PC-9 (cell line): ENCODE results near the gene BNC1. TPM values are rescaled to one million over a fixed set of nuclear protein-coding genes. Genes with fewer than 3 reads are reported as not detected.

Source experiments
- BruUV-seq: library from RNA; stranded (reverse); fragments of 400-500 nt; replicated peaks from 2 replicates; lab custom pipeline; 2021; lab: Mats Ljungman, UMichigan
- CTCF ChIA-PET: fragments of 300-600 bp; sonication (Branson Sonifier 250); formaldehyde crosslinking; loops from one replicate; lab custom pipeline; 2022; ENCODE audit warnings: antibody characterized with exemption; lab: Charles Lee
- POLR2A ChIA-PET: fragments of 300-600 bp; sonication (Branson Sonifier 250); formaldehyde crosslinking; loops from one replicate; lab custom pipeline; 2022; ENCODE audit warnings: antibody characterized with exemption; ENCODE audit not compliant: unreplicated experiment; lab: Charles Lee
- DNase-seq, 2 experiments: peaks; one replicate each; pipeline versions ENCODE4 v3.0.0 to v3.0.0-alpha.2; 2015 to 2022; ENCODE audit warnings: mixed read lengths in 1 of 2
- H2AFZ ChIP-seq: fragments of 200-600 bp; sonication (generic); 2 replicates; pipeline ENCODE4 v1.8.1; 2017; ENCODE audit warnings: antibody characterized with exemption
- H3F3A ChIP-seq: fragments of 200-600 bp; sonication (generic); 2 replicates; pipeline ENCODE4 v1.8.1; 2017; ENCODE audit warnings: antibody characterized with exemption, mild to moderate bottlenecking, low read depth; ENCODE audit not compliant: insufficient read depth
- H3K27ac ChIP-seq: fragments of 200-600 bp; sonication (generic); 2 replicates; pipeline ENCODE4 v1.6.1; 2016; ENCODE audit warnings: mixed run types
- H3K27me3 ChIP-seq: fragments of 200-600 bp; sonication (generic); 2 replicates; pipeline ENCODE4 v1.6.1; 2016; ENCODE audit warnings: low read depth, mixed run types; ENCODE audit not compliant: insufficient read depth
- H3K36me3 ChIP-seq: fragments of 200-600 bp; sonication (generic); 2 replicates; pipeline ENCODE4 v1.6.1; 2016; ENCODE audit warnings: low read depth, mixed run types
- H3K4me1 ChIP-seq: fragments of 200-600 bp; sonication (generic); replicated peaks from 2 replicates; pipeline ENCODE4 v1.6.1; 2016; ENCODE audit warnings: mixed run types; ENCODE audit not compliant: insufficient read depth
- H3K4me2 ChIP-seq: fragments of 200-600 bp; sonication (generic); 2 replicates; pipeline ENCODE4 v1.6.1; 2017; ENCODE audit warnings: mixed run types
- H3K4me3 ChIP-seq: fragments of 200-600 bp; sonication (generic); 2 replicates; pipeline ENCODE4 v1.6.1; 2016; ENCODE audit warnings: mixed run types
- H3K79me2 ChIP-seq: fragments of 200-600 bp; sonication (generic); 2 replicates; pipeline ENCODE4 v1.6.1; 2017; ENCODE audit warnings: low read depth, mixed run types
- H3K9me2 ChIP-seq: fragments of 200-600 bp; sonication (generic); 2 replicates; pipeline ENCODE4 v1.8.1; 2017; ENCODE audit warnings: mild to moderate bottlenecking; ENCODE audit not compliant: insufficient read depth
- H3K9me3 ChIP-seq: fragments of 200-600 bp; sonication (generic); 2 replicates; pipeline ENCODE4 v1.8.1; 2016; ENCODE audit warnings: low read depth; ENCODE audit not compliant: insufficient read depth
- H4K20me1 ChIP-seq: fragments of 200-600 bp; sonication (generic); 2 replicates; pipeline ENCODE4 v1.8.1; 2017; ENCODE audit not compliant: insufficient read depth
- EZH2 ChIP-seq: fragments of 200-600 bp; sonication (generic); IDR thresholded peaks from 2 replicates; pipeline ENCODE4 v1.8.0; 2017; ENCODE audit warnings: antibody characterized with exemption, low read depth
- intact Hi-C: fragments of 100-400 bp; cut with micrococcal nuclease; formaldehyde crosslinking; loops from one replicate; pipeline ENCODE4 v1.10.0; 2022; ENCODE audit not compliant: unreplicated experiment
- total RNA-seq: library from RNA; stranded (reverse); gene quantifications from 2 replicates; pipeline ENCODE4 v1.2.3, GENCODE V29; 2021
- TF ChIP-seq, protein P1 (sequence below): fragments of 200-600 bp; sonication (generic); conservative IDR thresholded peaks from 2 replicates; pipeline ENCODE4 v1.6.1; 2017; ENCODE audit warnings: mixed run types, antibody characterized with exemption, mild to moderate bottlenecking, moderate library complexity

BNC1 gene
- total RNA-seq, 1 experiment from 2014 or later: 0.83 TPM

DNA sequence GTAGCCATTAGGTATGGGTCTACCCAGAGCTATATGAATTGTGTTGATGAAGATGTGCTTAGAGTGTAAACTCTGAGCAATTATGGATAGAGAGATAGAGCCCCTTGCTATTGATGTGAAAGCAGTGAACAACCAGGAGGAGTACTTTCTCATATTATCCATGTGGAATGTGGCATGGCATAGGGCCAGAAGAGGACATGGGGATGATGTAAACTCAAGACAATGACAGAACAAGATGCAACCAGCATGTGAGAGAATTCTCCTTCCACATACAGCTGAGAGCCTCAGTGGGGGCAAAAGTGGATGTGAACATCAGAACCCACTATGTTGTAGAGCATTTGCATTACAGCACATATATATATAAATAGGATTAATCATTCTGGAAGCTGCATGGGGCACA, 36.4 kb upstream of the BNC1 start:
- Histone ChIP-seq H3K79me2 (no peaks in the 10 kb centered on the region), H3K4me1 (peaks cover 8% of the 10 kb centered on the region; the same call in 1 of the 2 replicates), H3K4me2 (no peak overlapping the region), H4K20me1 (no peaks in the 10 kb centered on the region), H2AFZ (no peak overlapping the region), H3K27ac (no peak overlapping the region), H3K9me3 (no peaks in the 10 kb centered on the region), H3K9me2 (no peaks in the 10 kb centered on the region), H3K36me3 (no peaks in the 10 kb centered on the region), H3K27me3 (no peaks in the 10 kb centered on the region), H3F3A (no peaks in the 10 kb centered on the region), H3K4me3 (no peak overlapping the region)
- intact Hi-C loops: no loop called here
- TF ChIP-seq, protein P1, sequence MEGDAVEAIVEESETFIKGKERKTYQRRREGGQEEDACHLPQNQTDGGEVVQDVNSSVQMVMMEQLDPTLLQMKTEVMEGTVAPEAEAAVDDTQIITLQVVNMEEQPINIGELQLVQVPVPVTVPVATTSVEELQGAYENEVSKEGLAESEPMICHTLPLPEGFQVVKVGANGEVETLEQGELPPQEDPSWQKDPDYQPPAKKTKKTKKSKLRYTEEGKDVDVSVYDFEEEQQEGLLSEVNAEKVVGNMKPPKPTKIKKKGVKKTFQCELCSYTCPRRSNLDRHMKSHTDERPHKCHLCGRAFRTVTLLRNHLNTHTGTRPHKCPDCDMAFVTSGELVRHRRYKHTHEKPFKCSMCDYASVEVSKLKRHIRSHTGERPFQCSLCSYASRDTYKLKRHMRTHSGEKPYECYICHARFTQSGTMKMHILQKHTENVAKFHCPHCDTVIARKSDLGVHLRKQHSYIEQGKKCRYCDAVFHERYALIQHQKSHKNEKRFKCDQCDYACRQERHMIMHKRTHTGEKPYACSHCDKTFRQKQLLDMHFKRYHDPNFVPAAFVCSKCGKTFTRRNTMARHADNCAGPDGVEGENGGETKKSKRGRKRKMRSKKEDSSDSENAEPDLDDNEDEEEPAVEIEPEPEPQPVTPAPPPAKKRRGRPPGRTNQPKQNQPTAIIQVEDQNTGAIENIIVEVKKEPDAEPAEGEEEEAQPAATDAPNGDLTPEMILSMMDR: no peak
- TF ChIP-seq EZH2: no peak
- no peak for DNase-seq
- ChIA-PET CTCF (no interaction called here), POLR2A (no interaction called here)
- BruUV-seq: no TSS peak

GRCh38 chr15:83320404-83320803, 35.9 kb upstream of the BNC1 start:
- ChIA-PET CTCF (no interaction called here), POLR2A (no interaction called here)
- no peak overlapping the region for H3K27ac ChIP-seq
- DNase-seq: no peak
- no peak overlapping the region for H3K4me2 ChIP-seq
- no peaks in the 10 kb centered on the region for H3K27me3 ChIP-seq
- H3K4me1 ChIP-seq: peaks cover 8% of the 10 kb centered on the region; the same call in 1 of the 2 replicates
- no peaks in the 10 kb centered on the region for H3K9me3 ChIP-seq
- TF ChIP-seq, protein P1: no peak
- TF ChIP-seq EZH2: no peak
- no TSS peak for BruUV-seq
- no peaks in the 10 kb centered on the region for H3F3A ChIP-seq
- H3K4me3 ChIP-seq: no peak overlapping the region
- H3K79me2 ChIP-seq: no peaks in the 10 kb centered on the region
- H4K20me1 ChIP-seq: no peaks in the 10 kb centered on the region
- H3K9me2 ChIP-seq: no peaks in the 10 kb centered on the region
- H3K36me3 ChIP-seq: no peaks in the 10 kb centered on the region
- intact Hi-C loops: no loop called here
- no peak overlapping the region for H2AFZ ChIP-seq

DNA sequence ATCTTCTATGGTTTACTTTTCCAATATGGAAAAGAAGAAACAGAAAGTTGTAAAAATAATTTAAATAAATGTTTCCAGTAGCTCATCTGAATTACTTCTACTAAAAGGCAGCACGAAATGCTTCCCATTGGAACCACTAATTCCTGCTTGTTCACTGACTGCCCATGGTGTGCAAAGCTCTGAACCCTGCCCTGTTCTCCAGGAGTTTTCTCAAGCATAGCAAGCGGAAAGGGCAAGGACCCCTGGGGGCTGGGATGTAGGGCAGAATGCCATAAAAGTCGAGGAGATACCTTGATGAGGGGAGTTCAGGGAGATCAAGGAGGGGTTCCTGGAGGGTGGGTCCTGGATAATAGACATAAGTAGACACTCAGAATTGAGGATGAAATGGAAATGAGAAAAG, 35.3 kb upstream of the BNC1 start:
- Histone ChIP-seq H3K27ac (no peak overlapping the region), H3K9me2 (no peaks in the 10 kb centered on the region), H4K20me1 (no peaks in the 10 kb centered on the region), H3K79me2 (no peaks in the 10 kb centered on the region), H3K27me3 (no peaks in the 10 kb centered on the region), H3K4me1 (peaks cover 8% of the 10 kb centered on the region; the same call in 1 of the 2 replicates), H3F3A (no peaks in the 10 kb centered on the region), H3K36me3 (no peaks in the 10 kb centered on the region), H2AFZ (no peak overlapping the region), H3K9me3 (no peaks in the 10 kb centered on the region), H3K4me2 (no peak overlapping the region), H3K4me3 (no peak overlapping the region)
- TF ChIP-seq, protein P1: no peak
- TF ChIP-seq EZH2: no peak
- BruUV-seq: no TSS peak
- no peak for DNase-seq
- intact Hi-C loops: no loop called here
- ChIA-PET POLR2A (no interaction called here), CTCF (no interaction called here)
